K562 (cell line): ENCODE measurements around the gene SPIRE1. TPM values are rescaled to one million over a fixed set of nuclear protein-coding genes. Genes with fewer than 3 reads are reported as not detected.

Experiments used
- ATAC-seq: fragments of 200-7000 bp; cut with Tn5 transposase; 3 replicates; pipeline ENCODE4 v1.9.1; 2020; ENCODE audit warnings: moderate library complexity
- BruUV-seq: library from RNA; stranded (reverse); fragments of 400-500 nt; replicated peaks from 2 replicates; lab custom pipeline; 2021; lab: Mats Ljungman, UMichigan
- CTCF ChIA-PET: fragments of 300-600 bp; formaldehyde crosslinking; extraction: SDS; loops from one replicate; lab custom pipeline; 2021; ENCODE audit warnings: low intra/inter-chr PET ratio; lab: Yijun Ruan, JAX
- POLR2A ChIA-PET: fragments of 300-600, 350-650 bp; sonication (Branson Sonifier 250); formaldehyde crosslinking; extraction: SDS; loops from one replicate; lab custom pipeline; 2021; ENCODE audit warnings: antibody characterized with exemption, inconsistent platforms; lab: Yijun Ruan, JAX
- DNase-seq, 4 experiments: peaks; one replicate each; pipeline versions ENCODE4 v3.0.0 to v3.0.0-alpha.2; 2011 to 2018; ENCODE audit warnings: low spot score in 3 of 4, mixed read lengths in 3 of 4; ENCODE audit errors: extremely low read depth in 1 of 4
- FAIRE-seq: peaks from 2 replicates; lab custom pipeline; 2011; peaks lifted over from hg19 to GRCh38; lab: Jason Lieb, UNC
- H2AFZ ChIP-seq: 2 replicates; pipeline ENCODE4 v1.6.0; 2011; ENCODE audit warnings: low read depth, low read length, control low read depth, inconsistent platforms
- H3K27ac ChIP-seq: fragments of 200-600 bp; 3 replicates; pipeline ENCODE4 v1.8.0; 2011; ENCODE audit warnings: low read depth, mild to moderate bottlenecking, control low read depth, inconsistent platforms, low read length, moderate library complexity, mixed read lengths; ENCODE audit errors: extremely low read depth
- H3K27me3 ChIP-seq, 2 experiments: fragments of 300-600 bp in 1 of 2; 2 replicates in 1 of 2; 3 replicates in 1 of 2; pipeline versions ENCODE4 v1.6.0 to v1.8.0; 2011; ENCODE audit warnings: inconsistent platforms in 2 of 2, low read length in 2 of 2, mild to moderate bottlenecking in 1 of 2, mixed read lengths in 1 of 2, moderate library complexity in 1 of 2; ENCODE audit not compliant: control insufficient read depth in 2 of 2, insufficient read depth in 2 of 2
- H3K36me3 ChIP-seq: fragments of 300-600 bp; 3 replicates; pipeline ENCODE4 v1.8.0; 2011; ENCODE audit warnings: mild to moderate bottlenecking, low read length, inconsistent platforms; ENCODE audit not compliant: control insufficient read depth, insufficient read depth
- H3K4me1 ChIP-seq, 2 experiments: fragments of 200-600 bp in 1 of 2; replicated peaks in 1 of 2; 2 replicates in 1 of 2; 3 replicates in 1 of 2; pipeline versions ENCODE4 v1.5.1 to v1.8.0; 2011; ENCODE audit warnings: inconsistent platforms in 2 of 2, low read length in 2 of 2, mild to moderate bottlenecking in 1 of 2, mixed read lengths in 1 of 2, moderate library complexity in 1 of 2; ENCODE audit not compliant: control insufficient read depth in 2 of 2, insufficient read depth in 2 of 2
- H3K4me2 ChIP-seq: 2 replicates; pipeline ENCODE4 v1.6.1; 2011; ENCODE audit warnings: low read length, control low read depth, inconsistent platforms, mixed read lengths; ENCODE audit not compliant: insufficient read depth
- H3K4me3 ChIP-seq: fragments of 200-600 bp; sonication (generic), shearing (Covaris generic); 2 replicates; pipeline ENCODE4 v1.5.1; 2016; ENCODE audit warnings: control low read depth, inconsistent platforms
- H3K79me2 ChIP-seq: fragments of 200-600 bp; 3 replicates; pipeline ENCODE4 v1.8.0; 2011; ENCODE audit warnings: low read length, inconsistent platforms; ENCODE audit not compliant: control insufficient read depth, insufficient read depth
- H3K9ac ChIP-seq, 2 experiments: 2 replicates each; pipeline versions ENCODE4 v1.6.0 to v1.6.1; 2011; ENCODE audit warnings: low read depth in 2 of 2, low read length in 2 of 2, control low read depth in 1 of 2, inconsistent platforms in 1 of 2, mild to moderate bottlenecking in 1 of 2, mixed read lengths in 1 of 2; ENCODE audit not compliant: insufficient read depth in 1 of 2
- H3K9me1 ChIP-seq: one replicate; pipeline ENCODE4 v1.6.0; 2011; ENCODE audit warnings: inconsistent platforms, mild to moderate bottlenecking, low read length, moderate library complexity; ENCODE audit not compliant: control insufficient read depth, insufficient read depth
- H3K9me3 ChIP-seq: replicated peaks from 2 replicates; pipeline ENCODE4 v1.5.1; 2011; ENCODE audit warnings: low read depth, low read length, inconsistent platforms; ENCODE audit not compliant: control insufficient read depth, insufficient read depth
- H4K20me1 ChIP-seq: replicated peaks from 2 replicates; pipeline ENCODE4 v1.6.1; 2011; ENCODE audit warnings: low read length, inconsistent platforms, mixed read lengths; ENCODE audit not compliant: control insufficient read depth, insufficient read depth
- ARID2 ChIP-seq: fragments of 450-650 bp; IDR thresholded peaks from 2 replicates; pipeline ENCODE4 v1.6.1; 2017; ENCODE audit warnings: antibody characterized with exemption, mild to moderate bottlenecking
- CEBPB ChIP-seq: fragments of 450-650 bp; IDR thresholded peaks from 2 replicates; pipeline ENCODE4 v1.6.1; 2016; ENCODE audit warnings: missing genetic modification characterization, missing compliant biosample characterization
- CEBPG ChIP-seq, 3 experiments: fragments of 200-800 bp in 1 of 3; sonication (Bioruptor generic) in 1 of 3; sonication (generic) in 1 of 3; formaldehyde crosslinking in 1 of 3; IDR thresholded peaks in 2 of 3; conservative IDR thresholded peaks in 1 of 3; 2 replicates each; pipeline versions ENCODE4 v1.6.1 to v1.8.0; 2016 to 2022; ENCODE audit warnings: missing compliant biosample characterization in 2 of 3, missing genetic modification characterization in 2 of 3, mild to moderate bottlenecking in 1 of 3, missing genetic modification reagents in 1 of 3
- JUNB ChIP-seq: fragments of 450-650 bp; formaldehyde crosslinking; conservative IDR thresholded peaks from 2 replicates; pipeline ENCODE4 v1.4.0; 2020; ENCODE audit warnings: mild to moderate bottlenecking
- MEIS2 ChIP-seq: fragments of 450-650 bp; IDR thresholded peaks from 2 replicates; pipeline ENCODE4 v1.6.1; 2014; ENCODE audit warnings: mild to moderate bottlenecking; ENCODE audit not compliant: partially characterized antibody
- PBX2 ChIP-seq, 2 experiments: IDR thresholded peaks in 1 of 2; conservative IDR thresholded peaks in 1 of 2; 2 replicates each; pipeline ENCODE4 v1.6.1; 2016; ENCODE audit warnings: low read depth in 2 of 2, mild to moderate bottlenecking in 1 of 2, missing compliant biosample characterization in 1 of 2, missing genetic modification characterization in 1 of 2, moderate library complexity in 1 of 2
- ZNF175 ChIP-seq: fragments of 200-800 bp; sonication (Bioruptor generic); IDR thresholded peaks from 2 replicates; pipeline ENCODE4 v1.6.1; 2016; ENCODE audit warnings: low read depth, mild to moderate bottlenecking, missing genetic modification characterization, missing compliant biosample characterization
- WGBS: fragments of 100-300 bp; shearing (Covaris generic); methylation state at CpG from one replicate; pipeline ENCODE4 v1.1.6; 2016; ENCODE audit warnings: low coverage, mixed read lengths; ENCODE audit not compliant: insufficient coverage; ENCODE audit errors: missing lambda C conversion rate; 5-methylcytosine and 5-hydroxymethylcytosine counted together
- in situ Hi-C: fragments of 300-500 bp; cut with MboI; formaldehyde crosslinking; loops from 4 replicates; pipeline ENCODE4 v1.15.0; 2018; ENCODE audit warnings: inconsistent platforms, mixed read lengths
- intact Hi-C: fragments of 100-400 bp; cut with micrococcal nuclease; formaldehyde crosslinking; loops from 2 replicates; pipeline ENCODE4 v1.14.2; 2022
- polyA plus RNA-seq, 8 experiments: library from polyadenylated mRNA; depleted of rRNA in 4 of 8; stranded (reverse) in 5 of 8; unstranded in 3 of 8; fragments of >200 nt; fragmentation: Nextera tagmentation in 2 of 8; fragmentation: Illumina TruSeq in 1 of 8; extraction: Ambion mirVana in 2 of 8; extraction: Trizol in 1 of 8; gene quantifications; 2 replicates each; pipeline versions ENCODE4 v1.2.1 to v1.2.3, GENCODE V29; 2011 to 2014; ENCODE audit warnings: inconsistent platforms in 1 of 8, missing spikeins in 1 of 8
- total RNA-seq, 7 experiments: library from RNA; depleted of rRNA in 6 of 7; stranded (reverse); fragments of >200 nt in 6 of 7; fragmentation: Illumina TruSeq in 2 of 7; extraction: Trizol in 2 of 7; gene quantifications; 2 replicates each; pipeline versions ENCODE4 v1.2.1 to v1.2.3, GENCODE V29; 2011 to 2021; ENCODE audit warnings: low replicate concordance in 1 of 7
- TF ChIP-seq, protein P1 (sequence below): fragments of 450-650 bp; IDR thresholded peaks from 2 replicates; pipeline ENCODE4 v1.6.1; 2016
- TF ChIP-seq, protein P2 (sequence below): sonication (generic); formaldehyde crosslinking; IDR thresholded peaks from 2 replicates; pipeline ENCODE4 v1.8.1; 2023; ENCODE audit warnings: mild to moderate bottlenecking, missing genetic modification reagents

Gene SPIRE1
- total and polyA plus RNA-seq, 9 of the 15 experiments (the other 6 are each of a cell fraction or from before 2014, with no cell fraction given) = 2.9 to 14.0 (median 10.2) TPM

GRCh38 chr18:12585218-12585617 is 72.7 kb downstream of the SPIRE1 start:
- no peak for FAIRE-seq
- WGBS = 92% methylated on average over 1 of the region's 1 CpG
- POLR2A ChIA-PET = interaction anchor here (1.0 to 1.1 kb wide), 2 partner anchors 37 to 178 kb away, joined by 3 read pairs; partner anchors contain the start of gene PRELID3A

More at GRCh38 chr18:12585218-12585617, 72.7 kb downstream of the SPIRE1 start:
- DNase-seq = no peak
- no peaks in the 10 kb centered on the region for H3K27me3 ChIP-seq
- H3K79me2 ChIP-seq = no peaks in the 10 kb centered on the region
- in situ Hi-C loops (no loop called here), intact Hi-C loops (loop anchor here (10.0 kb wide), 1 partner anchor 60 kb away; no protein-coding TSS in a partner anchor)
- H4K20me1 ChIP-seq = no peaks in the 10 kb centered on the region
- H3K9me1 ChIP-seq = no peaks in the 10 kb centered on the region
- H3K9me3 ChIP-seq = no peaks in the 10 kb centered on the region
- no peaks in the 10 kb centered on the region for H3K36me3 ChIP-seq
- H3K9ac ChIP-seq = no peak overlapping the region
- no peaks in the 10 kb centered on the region for H3K4me1 ChIP-seq
- H3K4me2 ChIP-seq = no peak overlapping the region
- H3K4me3 ChIP-seq = no peak overlapping the region
- no TSS peak for BruUV-seq
- H2AFZ ChIP-seq = no peak overlapping the region
- ATAC-seq = no peak
- no peak overlapping the region for H3K27ac ChIP-seq
- CTCF ChIA-PET = no interaction called here
- TF ChIP-seq ZNF175 (CRISPR knock-in tag) (no peak), CEBPG (CRISPR knock-in tag; IDR thresholded peaks at IDR 0.05) (peak; percentile 23; the same call in 1 of the 2 replicates), CEBPG (tag; conservative IDR thresholded peaks at IDR 0.05 in 1 of 2, IDR thresholded peaks at IDR 0.05 in 1 of 2) (peak; percentile 84 to 95), ARID2 (no peak), CEBPB (tag) (peak; percentile 98), PBX2 (CRISPR knock-in tag; IDR thresholded peaks at IDR 0.05; ENCODE audit: low read depth) (no peak), PBX2 (tag; conservative IDR thresholded peaks at IDR 0.05; ENCODE audit: low read depth) (peak; percentile 79), MEIS2 (peak; percentile 80), JUNB (no peak)
- TF ChIP-seq, protein P1, sequence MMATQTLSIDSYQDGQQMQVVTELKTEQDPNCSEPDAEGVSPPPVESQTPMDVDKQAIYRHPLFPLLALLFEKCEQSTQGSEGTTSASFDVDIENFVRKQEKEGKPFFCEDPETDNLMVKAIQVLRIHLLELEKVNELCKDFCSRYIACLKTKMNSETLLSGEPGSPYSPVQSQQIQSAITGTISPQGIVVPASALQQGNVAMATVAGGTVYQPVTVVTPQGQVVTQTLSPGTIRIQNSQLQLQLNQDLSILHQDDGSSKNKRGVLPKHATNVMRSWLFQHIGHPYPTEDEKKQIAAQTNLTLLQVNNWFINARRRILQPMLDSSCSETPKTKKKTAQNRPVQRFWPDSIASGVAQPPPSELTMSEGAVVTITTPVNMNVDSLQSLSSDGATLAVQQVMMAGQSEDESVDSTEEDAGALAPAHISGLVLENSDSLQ = peak; percentile 26; the same call in 1 of the 2 replicates
- TF ChIP-seq, protein P2, sequence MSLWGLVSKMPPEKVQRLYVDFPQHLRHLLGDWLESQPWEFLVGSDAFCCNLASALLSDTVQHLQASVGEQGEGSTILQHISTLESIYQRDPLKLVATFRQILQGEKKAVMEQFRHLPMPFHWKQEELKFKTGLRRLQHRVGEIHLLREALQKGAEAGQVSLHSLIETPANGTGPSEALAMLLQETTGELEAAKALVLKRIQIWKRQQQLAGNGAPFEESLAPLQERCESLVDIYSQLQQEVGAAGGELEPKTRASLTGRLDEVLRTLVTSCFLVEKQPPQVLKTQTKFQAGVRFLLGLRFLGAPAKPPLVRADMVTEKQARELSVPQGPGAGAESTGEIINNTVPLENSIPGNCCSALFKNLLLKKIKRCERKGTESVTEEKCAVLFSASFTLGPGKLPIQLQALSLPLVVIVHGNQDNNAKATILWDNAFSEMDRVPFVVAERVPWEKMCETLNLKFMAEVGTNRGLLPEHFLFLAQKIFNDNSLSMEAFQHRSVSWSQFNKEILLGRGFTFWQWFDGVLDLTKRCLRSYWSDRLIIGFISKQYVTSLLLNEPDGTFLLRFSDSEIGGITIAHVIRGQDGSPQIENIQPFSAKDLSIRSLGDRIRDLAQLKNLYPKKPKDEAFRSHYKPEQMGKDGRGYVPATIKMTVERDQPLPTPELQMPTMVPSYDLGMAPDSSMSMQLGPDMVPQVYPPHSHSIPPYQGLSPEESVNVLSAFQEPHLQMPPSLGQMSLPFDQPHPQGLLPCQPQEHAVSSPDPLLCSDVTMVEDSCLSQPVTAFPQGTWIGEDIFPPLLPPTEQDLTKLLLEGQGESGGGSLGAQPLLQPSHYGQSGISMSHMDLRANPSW = no peak
